NCI-H1417 treated with DMSO at 0.1 percent for 48 hours (cell line): ENCODE data around the gene SPATA31C1.
"Not testable (repeated sequence)": the region's sequence is repeated elsewhere in the genome, so short reads cannot be mapped to it uniquely, and the experiment has no call there.

Source experiments
- DNase-seq: peaks from one replicate; lab custom pipeline; 2025; lab: John Stamatoyannopoulos, UW

Gene SPATA31C1

GRCh38 chr9:87938336-87938735 lies 20.6 kb downstream of the SPATA31C1 start:
- not testable (repeated sequence) for DNase-seq

- DNase-seq = not testable (repeated sequence)
Measured at GRCh38 chr9:87939096-87939495, 21.3 kb downstream of the SPATA31C1 start.

GRCh38 chr9:87944096-87944495 lies 26.3 kb downstream of the SPATA31C1 start:
- no peak for DNase-seq

GRCh38 chr9:87944682-87945081 lies 26.9 kb downstream of the SPATA31C1 start:
- no peak for DNase-seq

- no peak for DNase-seq
Measured at GRCh38 chr9:87950296-87950695, 32.5 kb downstream of the SPATA31C1 start.

- DNase-seq = no peak
Measured at GRCh38 chr9:87950765-87951488, 33.2 kb downstream of the SPATA31C1 start.

GRCh38 chr9:87954230-87954629 lies 36.5 kb downstream of the SPATA31C1 start:
- DNase-seq = no peak

- no peak for DNase-seq
Measured at GRCh38 chr9:87957839-87958238, 40.1 kb downstream of the SPATA31C1 start.

- no peak for DNase-seq
Measured at GRCh38 chr9:87958591-87958990, 40.8 kb downstream of the SPATA31C1 start.

- no peak for DNase-seq
Measured at GRCh38 chr9:87959916-87960581, 42.3 kb downstream of the SPATA31C1 start.

- no peak for DNase-seq
Measured at GRCh38 chr9:87963770-87964169, 46.0 kb downstream of the SPATA31C1 start.

- no peak for DNase-seq
Measured at GRCh38 chr9:87964826-87965225, 47.1 kb downstream of the SPATA31C1 start.

- no peak for DNase-seq
Measured at GRCh38 chr9:87968155-87968554, 50.4 kb downstream of the SPATA31C1 start.

GRCh38 chr9:87970602-87971001 lies 52.8 kb downstream of the SPATA31C1 start:
- no peak for DNase-seq

GRCh38 chr9:87973122-87973521 lies 55.4 kb downstream of the SPATA31C1 start:
- DNase-seq = no peak
